ENCODE results near the gene GATAD2A. TPM values are rescaled to one million over a fixed set of nuclear protein-coding genes. Genes with fewer than 3 reads are reported as not detected.

The GATAD2A gene
- total and polyA plus RNA-seq, 2 donors from 2014 or later: 18.0 to 91.0 TPM

GRCh38 chr19:19356901-19357566 lies 48.4 kb upstream of the GATAD2A start:
- no peak overlapping the region for H3K4me3 ChIP-seq (ENCODE audit: low read length in 3 of 3)
- FAIRE-seq (no peak), DNase-seq (no peak)
- intact Hi-C loops (cut with DNase I): no loop called here
- peaks cover 2 to 49% (median 27%) of the 10 kb centered on the region in 3 donors for H3K36me3 ChIP-seq (ENCODE audit: control insufficient read depth in 2 of 3, insufficient read depth in 3 of 3, low read length in 3 of 3)
- TF ChIP-seq CTCF (IDR thresholded peaks at IDR 0.05; ENCODE audit: borderline replicate concordance, extremely low read depth, insufficient read depth): no peak
- H3K4me1 ChIP-seq (ENCODE audit: control insufficient read depth in 2 of 3, insufficient read depth in 2 of 3, low read depth in 1 of 3, low read length in 3 of 3): peaks cover 0 to 2% (median 0%) of the 10 kb centered on the region in 3 donors
- H3K27me3 ChIP-seq (ENCODE audit: control insufficient read depth, insufficient read depth, low read length): no peaks in the 10 kb centered on the region
- no peak overlapping the region for H3K9ac ChIP-seq (ENCODE audit: low read length in 3 of 3)
- no peak overlapping the region for H3K27ac ChIP-seq (ENCODE audit: low read depth in 2 of 2, low read length in 2 of 2)
- H3K9me3 ChIP-seq (ENCODE audit: control insufficient read depth in 2 of 3, insufficient read depth in 1 of 3, low read length in 3 of 3): no peaks in the 10 kb centered on the region

GRCh38 chr19:19361075-19361594 lies 44.3 kb upstream of the GATAD2A start:
- peaks cover 0 to 10% (median 9%) of the 10 kb centered on the region in 3 donors for H3K36me3 ChIP-seq (ENCODE audit: control insufficient read depth in 2 of 3, insufficient read depth in 3 of 3, low read length in 3 of 3)
- no peaks in the 10 kb centered on the region for H3K27me3 ChIP-seq (ENCODE audit: control insufficient read depth, insufficient read depth, low read length)
- FAIRE-seq (no peak), DNase-seq (peak; percentile 78 to 90 (median 85))
- peaks cover 0 to 5% (median 0%) of the 10 kb centered on the region in 3 donors for H3K4me1 ChIP-seq (ENCODE audit: control insufficient read depth in 2 of 3, insufficient read depth in 2 of 3, low read depth in 1 of 3, low read length in 3 of 3)
- intact Hi-C loops (cut with DNase I): loop anchor here (10.0 kb wide), 1 partner anchor 134 kb away; no protein-coding TSS in a partner anchor
- H3K27ac ChIP-seq (ENCODE audit: low read depth in 2 of 2, low read length in 2 of 2): no peak overlapping the region
- TF ChIP-seq CTCF (IDR thresholded peaks at IDR 0.05; ENCODE audit: borderline replicate concordance, extremely low read depth, insufficient read depth): peak; percentile 74
- no peaks in the 10 kb centered on the region for H3K9me3 ChIP-seq (ENCODE audit: control insufficient read depth in 2 of 3, insufficient read depth in 1 of 3, low read length in 3 of 3)
- H3K4me3 ChIP-seq (ENCODE audit: low read length in 3 of 3): no peak overlapping the region
- H3K9ac ChIP-seq (ENCODE audit: low read length in 3 of 3): no peak overlapping the region

GRCh38 chr19:19362075-19362474 lies 43.4 kb upstream of the GATAD2A start:
- Histone ChIP-seq H3K4me3 (ENCODE audit: low read length in 3 of 3) (no peak overlapping the region), H3K36me3 (ENCODE audit: control insufficient read depth in 2 of 3, insufficient read depth in 3 of 3, low read length in 3 of 3) (peaks cover 0 to 6% (median 3%) of the 10 kb centered on the region in 3 donors), H3K9ac (ENCODE audit: low read length in 3 of 3) (no peak overlapping the region), H3K27ac (ENCODE audit: low read depth in 2 of 2, low read length in 2 of 2) (no peak overlapping the region), H3K9me3 (ENCODE audit: control insufficient read depth in 2 of 3, insufficient read depth in 1 of 3, low read length in 3 of 3) (no peaks in the 10 kb centered on the region), H3K27me3 (ENCODE audit: control insufficient read depth, insufficient read depth, low read length) (no peaks in the 10 kb centered on the region), H3K4me1 (ENCODE audit: control insufficient read depth in 2 of 3, insufficient read depth in 2 of 3, low read depth in 1 of 3, low read length in 3 of 3) (peaks cover 0 to 8% (median 0%) of the 10 kb centered on the region in 3 donors)
- FAIRE-seq (no peak), DNase-seq (no peak)
- intact Hi-C loops (cut with DNase I): loop anchor here (10.0 kb wide), 1 partner anchor 133 kb away; no protein-coding TSS in a partner anchor
- no peak for TF ChIP-seq CTCF (IDR thresholded peaks at IDR 0.05; ENCODE audit: borderline replicate concordance, extremely low read depth, insufficient read depth)

All from kidney (tissue), 14 donors.